ENCODE measurements around the gene PKNOX2. TPM values are rescaled to one million over a fixed set of nuclear protein-coding genes. Genes with fewer than 3 reads are reported as not detected.

Gene PKNOX2
- total and polyA plus RNA-seq, 9 of the 15 experiments (the other 6 are each of a cell fraction or from before 2014, with no cell fraction given): not detected

DNA sequence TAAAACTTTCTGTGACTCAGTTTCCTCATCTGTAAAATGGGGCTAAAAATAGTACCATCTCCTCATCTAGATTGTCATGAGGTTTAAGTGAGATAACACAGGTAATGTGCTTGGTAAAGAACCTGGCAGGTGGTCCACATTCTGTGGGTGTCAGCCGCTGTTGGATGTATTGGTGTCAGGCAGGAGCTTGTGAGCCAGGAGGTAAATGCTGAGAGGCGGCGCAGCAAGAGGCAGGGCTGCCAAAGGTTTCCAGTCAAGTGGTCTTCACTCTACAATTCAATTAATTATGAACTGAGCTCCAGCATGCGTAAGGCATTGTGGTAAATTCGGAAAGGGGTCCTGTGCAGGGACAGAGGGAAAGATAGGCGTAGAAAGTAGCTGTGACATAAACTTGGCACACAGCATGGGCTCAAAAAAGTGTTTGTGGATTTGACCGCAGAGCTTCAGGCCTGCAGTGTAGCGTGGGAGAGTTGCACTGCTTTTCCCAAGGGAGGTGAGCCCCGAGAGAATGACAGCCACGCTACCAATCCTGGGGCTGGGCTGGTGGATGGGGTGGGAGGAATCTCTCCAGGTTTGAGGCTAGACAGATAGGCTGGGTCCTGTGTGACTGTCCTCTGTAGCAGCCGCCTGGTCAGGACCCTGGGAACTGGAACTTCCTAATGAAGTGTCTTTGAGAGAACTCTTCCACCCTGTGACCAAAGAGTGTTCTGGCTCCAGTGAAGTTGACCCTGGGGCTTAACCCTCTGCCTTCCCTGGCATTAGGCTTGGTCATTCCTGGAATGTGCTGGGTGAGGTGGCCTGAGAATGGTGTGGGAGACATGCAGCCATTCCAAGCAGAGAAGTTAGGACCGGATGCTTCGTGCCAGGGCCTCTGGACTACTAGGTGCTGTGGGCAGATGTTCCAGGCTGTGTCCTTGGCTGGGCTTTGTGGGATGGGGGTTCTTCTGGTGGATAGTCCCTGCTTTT, 209.2 kb downstream of the PKNOX2 start:
- no peak overlapping the region for H3K9ac ChIP-seq (ENCODE audit: insufficient read depth in 1 of 2, low read depth in 2 of 2, low read length in 2 of 2)
- WGBS (ENCODE audit: insufficient coverage, low coverage, missing lambda C conversion rate): 2% methylated on average over 13 of the region's 13 CpGs
- H3K4me3 ChIP-seq: no peak overlapping the region
- no TSS peak for BruUV-seq (replicated peaks)
- in situ Hi-C loops (cut with MboI): no loop called here
- POLR2A ChIA-PET: interaction anchor here (0.9 to 1.9 kb wide), 2 partner anchors 10 to 20 kb away, joined by 4 to 5 read pairs; no protein-coding TSS in a partner anchor
- FAIRE-seq (no peak), DNase-seq (ENCODE audit: extremely low read depth in 1 of 4, low spot score in 3 of 4) (no peak), ATAC-seq (no peak)
- H3K27ac ChIP-seq (ENCODE audit: extremely low read depth, low read depth, low read length): no peak overlapping the region
- no peak overlapping the region for H3K4me2 ChIP-seq (ENCODE audit: insufficient read depth, low read length)
- H3K36me3 ChIP-seq (ENCODE audit: control insufficient read depth, insufficient read depth, low read length): no peaks in the 10 kb centered on the region
- intact Hi-C loops (cut with micrococcal nuclease): no loop called here
- CTCF ChIA-PET (ENCODE audit: low intra/inter-chr PET ratio): no interaction called here
- TF ChIP-seq OTX1 (CRISPR knock-in tag; IDR thresholded peaks at IDR 0.05): no peak
- TF ChIP-seq, protein P1, sequence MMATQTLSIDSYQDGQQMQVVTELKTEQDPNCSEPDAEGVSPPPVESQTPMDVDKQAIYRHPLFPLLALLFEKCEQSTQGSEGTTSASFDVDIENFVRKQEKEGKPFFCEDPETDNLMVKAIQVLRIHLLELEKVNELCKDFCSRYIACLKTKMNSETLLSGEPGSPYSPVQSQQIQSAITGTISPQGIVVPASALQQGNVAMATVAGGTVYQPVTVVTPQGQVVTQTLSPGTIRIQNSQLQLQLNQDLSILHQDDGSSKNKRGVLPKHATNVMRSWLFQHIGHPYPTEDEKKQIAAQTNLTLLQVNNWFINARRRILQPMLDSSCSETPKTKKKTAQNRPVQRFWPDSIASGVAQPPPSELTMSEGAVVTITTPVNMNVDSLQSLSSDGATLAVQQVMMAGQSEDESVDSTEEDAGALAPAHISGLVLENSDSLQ (IDR thresholded peaks at IDR 0.05): peak; percentile 36; the same call in 1 of the 2 replicates
- no peak overlapping the region for H2AFZ ChIP-seq (ENCODE audit: low read depth, low read length)
- H3K9me1 ChIP-seq (ENCODE audit: control insufficient read depth, insufficient read depth, low read length): no peaks in the 10 kb centered on the region
- no peaks in the 10 kb centered on the region; the same call in 1 of the 2 replicates for H4K20me1 ChIP-seq (replicated peaks; ENCODE audit: control insufficient read depth, insufficient read depth, low read length)
- H3K4me1 ChIP-seq (replicated peaks in 1 of 2; ENCODE audit: control insufficient read depth in 2 of 2, insufficient read depth in 2 of 2, low read length in 2 of 2): no peaks in the 10 kb centered on the region
- no peaks in the 10 kb centered on the region for H3K79me2 ChIP-seq (ENCODE audit: control insufficient read depth, insufficient read depth, low read length)
- H3K27me3 ChIP-seq (ENCODE audit: control insufficient read depth in 2 of 2, insufficient read depth in 2 of 2, low read length in 2 of 2): peaks cover 65 to 89% of the 10 kb centered on the region in 2 experiments
- no peaks in the 10 kb centered on the region for H3K9me3 ChIP-seq (replicated peaks; ENCODE audit: control insufficient read depth, insufficient read depth, low read depth, low read length)

DNA sequence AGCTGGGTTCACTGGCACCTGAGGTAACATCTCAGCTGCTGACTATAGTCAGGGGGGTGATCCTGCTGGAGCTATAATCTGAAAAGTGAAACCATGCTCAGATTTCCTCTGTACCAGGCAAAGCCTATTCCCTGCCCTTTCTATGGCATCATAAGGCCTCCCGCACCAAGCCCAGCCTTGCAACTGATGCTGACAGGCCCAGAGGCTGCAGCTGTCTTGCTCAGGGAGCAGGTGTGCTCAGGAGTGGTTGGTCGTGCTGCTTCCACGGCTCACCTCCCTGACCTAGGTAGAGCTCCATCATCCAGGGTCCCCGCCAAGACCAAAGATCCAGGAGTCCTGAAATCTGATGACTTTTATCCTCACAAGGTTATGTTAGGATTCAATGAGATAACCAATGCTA, 209.8 kb downstream of the PKNOX2 start:
- 0% methylated on average over 4 of the region's 4 CpGs for WGBS (ENCODE audit: insufficient coverage, low coverage, missing lambda C conversion rate)
- ChIA-PET POLR2A (interaction anchor here (0.9 to 1.9 kb wide), 2 partner anchors 10 to 21 kb away, joined by 4 to 5 read pairs; no protein-coding TSS in a partner anchor), CTCF (ENCODE audit: low intra/inter-chr PET ratio) (no interaction called here)
- no peak for ATAC-seq
- in situ Hi-C loops (cut with MboI): no loop called here
- no TSS peak for BruUV-seq (replicated peaks)
- H3K27me3 ChIP-seq (ENCODE audit: control insufficient read depth in 2 of 2, insufficient read depth in 2 of 2, low read length in 2 of 2): peaks cover 63 to 87% of the 10 kb centered on the region in 2 experiments
- no peak overlapping the region for H3K9ac ChIP-seq (ENCODE audit: insufficient read depth in 1 of 2, low read depth in 2 of 2, low read length in 2 of 2)
- H3K4me1 ChIP-seq (replicated peaks in 1 of 2; ENCODE audit: control insufficient read depth in 2 of 2, insufficient read depth in 2 of 2, low read length in 2 of 2): no peaks in the 10 kb centered on the region
- FAIRE-seq: no peak
- no peak overlapping the region for H3K4me2 ChIP-seq (ENCODE audit: insufficient read depth, low read length)
- H3K27ac ChIP-seq (ENCODE audit: extremely low read depth, low read depth, low read length): no peak overlapping the region
- H3K9me1 ChIP-seq (ENCODE audit: control insufficient read depth, insufficient read depth, low read length): no peaks in the 10 kb centered on the region
- H2AFZ ChIP-seq (ENCODE audit: low read depth, low read length): no peak overlapping the region
- H3K9me3 ChIP-seq (replicated peaks; ENCODE audit: control insufficient read depth, insufficient read depth, low read depth, low read length): no peaks in the 10 kb centered on the region
- no peaks in the 10 kb centered on the region; the same call in 1 of the 2 replicates for H4K20me1 ChIP-seq (replicated peaks; ENCODE audit: control insufficient read depth, insufficient read depth, low read length)
- no peaks in the 10 kb centered on the region for H3K79me2 ChIP-seq (ENCODE audit: control insufficient read depth, insufficient read depth, low read length)
- H3K4me3 ChIP-seq: no peak overlapping the region
- intact Hi-C loops (cut with micrococcal nuclease): no loop called here
- no peak for DNase-seq (ENCODE audit: extremely low read depth in 1 of 4, low spot score in 3 of 4)
- no peak for TF ChIP-seq RUNX1 (IDR thresholded peaks at IDR 0.05; ENCODE audit: low read depth)
- H3K36me3 ChIP-seq (ENCODE audit: control insufficient read depth, insufficient read depth, low read length): no peaks in the 10 kb centered on the region
